NB4 (cell line): ENCODE data around the gene EPHA4.

Experiments
- CTCF ChIP-seq: IDR thresholded peaks from one replicate; pipeline ENCODE4 v1.5.1; 2012; ENCODE audit warnings: low read depth, low read length
- MAX ChIP-seq: IDR thresholded peaks from 2 replicates; pipeline ENCODE4 v1.6.1; 2011; ENCODE audit warnings: low read depth, low read length
- POLR2A ChIP-seq: IDR thresholded peaks from 2 replicates; pipeline ENCODE4 v1.6.1; 2011; ENCODE audit warnings: mild to moderate bottlenecking; ENCODE audit not compliant: insufficient read length; ENCODE audit errors: extremely low read depth

- TF ChIP-seq POLR2A = no peak
- no peak for TF ChIP-seq CTCF
- TF ChIP-seq MAX = no peak
These were observed 66.5 kb downstream of the EPHA4 start for GRCh38 chr2:221505605-221506004.
